Hematopoietic multipotent progenitor cell treated with erythropoietin and hydrocortisone succinate and interleukin-3 and kit ligand, for 8 days (in vitro differentiated cells): ENCODE measurements around the gene SPIRE1.
"Not testable (repeated sequence)": the region's sequence is repeated elsewhere in the genome, so short reads cannot be mapped to it uniquely, and the experiment has no call there.

Source experiments
- DNase-seq: peaks from one replicate; pipeline ENCODE4 v3.0.0-alpha.2; 2015

The SPIRE1 gene

GRCh38 chr18:12645254-12645653 lies 12.7 kb downstream of the SPIRE1 start:
- no peak for DNase-seq

- not testable (repeated sequence) for DNase-seq
These were observed 14.2 kb downstream of the SPIRE1 start for GRCh38 chr18:12643756-12644155.

- no peak for DNase-seq
These were observed 17.1 kb downstream of the SPIRE1 start for GRCh38 chr18:12640881-12641200.

- DNase-seq = no peak
These were observed 17.7 kb downstream of the SPIRE1 start for GRCh38 chr18:12639990-12640880.

GRCh38 chr18:12638644-12639124 lies 19.2 kb downstream of the SPIRE1 start:
- no peak for DNase-seq

GRCh38 chr18:12637901-12638643 lies 19.8 kb downstream of the SPIRE1 start:
- DNase-seq = no peak

GRCh38 chr18:12637393-12637792 lies 20.5 kb downstream of the SPIRE1 start:
- DNase-seq = no peak

- no peak for DNase-seq
These were observed 26.0 kb downstream of the SPIRE1 start for GRCh38 chr18:12631831-12632477.

GRCh38 chr18:12630136-12630535 lies 27.8 kb downstream of the SPIRE1 start:
- DNase-seq = no peak

GRCh38 chr18:12628706-12629702 lies 28.9 kb downstream of the SPIRE1 start:
- no peak for DNase-seq

GRCh38 chr18:12627199-12627598 lies 30.7 kb downstream of the SPIRE1 start:
- DNase-seq = not testable (repeated sequence)

- no peak for DNase-seq
These were observed 32.7 kb downstream of the SPIRE1 start for GRCh38 chr18:12625241-12625640.

- no peak for DNase-seq
These were observed 36.1 kb downstream of the SPIRE1 start for GRCh38 chr18:12621742-12622306.

GRCh38 chr18:12615748-12616147 lies 42.2 kb downstream of the SPIRE1 start:
- DNase-seq = no peak

GRCh38 chr18:12608301-12608700 lies 49.6 kb downstream of the SPIRE1 start:
- DNase-seq = no peak

GRCh38 chr18:12606592-12607315 lies 51.2 kb downstream of the SPIRE1 start:
- DNase-seq = no peak

GRCh38 chr18:12604445-12605007 lies 53.4 kb downstream of the SPIRE1 start:
- no peak for DNase-seq

GRCh38 chr18:12599966-12600365 lies 57.9 kb downstream of the SPIRE1 start:
- no peak for DNase-seq

- DNase-seq = no peak
These were observed 58.4 kb downstream of the SPIRE1 start for GRCh38 chr18:12599543-12599942.

- no peak for DNase-seq
These were observed 59.6 kb downstream of the SPIRE1 start for GRCh38 chr18:12598181-12598930.
